Activated T-cell treated with anti-CD3 and anti-CD28 coated beads, Interleukin-2, amount 50 U/mL, for 48 hours (primary cell): ENCODE results near the gene UBE2A.

Source experiments
- DNase-seq, 2 experiments: peaks; one replicate each; pipeline ENCODE4 v3.0.0-alpha.2; 2020

The UBE2A gene

GRCh38 chrX:119614776-119615175 lies 40.4 kb downstream of the UBE2A start:
- no peak for DNase-seq

- DNase-seq: no peak
These were observed 43.3 kb downstream of the UBE2A start for GRCh38 chrX:119617517-119618164.

- no peak for DNase-seq
These were observed 44.1 kb downstream of the UBE2A start for GRCh38 chrX:119618439-119618838.

- DNase-seq: no peak
These were observed 48.2 kb downstream of the UBE2A start for GRCh38 chrX:119622356-119623232.

GRCh38 chrX:119624417-119624816 lies 50.1 kb downstream of the UBE2A start:
- DNase-seq: no peak

- DNase-seq: no peak
These were observed 50.7 kb downstream of the UBE2A start for GRCh38 chrX:119624951-119625668.

GRCh38 chrX:119625843-119626242 lies 51.5 kb downstream of the UBE2A start:
- DNase-seq: no peak
